Ovary (tissue), 9 donors: ENCODE measurements around the gene TMIGD3. TPM values are rescaled to one million over a fixed set of nuclear protein-coding genes. Genes with fewer than 3 reads are reported as not detected.
A peak's percentile ranks its signal among the peaks of the same experiment; 100 is the strongest.

Source experiments
- DNase-seq, 5 donors: peaks; one replicate each; pipeline ENCODE4 v3.0.0-alpha.2; 2019 to 2020
- H3K27ac ChIP-seq, 2 donors: fragments of 200-600 bp; one replicate each; pipeline versions ENCODE4 v1.5.1 to v1.8.0; 2019 to 2022
- H3K27me3 ChIP-seq: fragments of 200-600 bp; one replicate; pipeline ENCODE4 v1.8.0; 2022
- H3K36me3 ChIP-seq: fragments of 200-600 bp; sonication (generic); one replicate; pipeline ENCODE4 v1.5.1; 2019
- H3K4me1 ChIP-seq: one replicate; pipeline ENCODE4 v1.8.1; 2013; ENCODE audit warnings: mild to moderate bottlenecking, moderate library complexity; ENCODE audit not compliant: insufficient read depth
- H3K4me3 ChIP-seq: fragments of 200-600 bp; sonication (generic); one replicate; pipeline ENCODE4 v1.5.1; 2017
- H3K9me3 ChIP-seq, 2 donors: fragments of 200-600 bp in 1 of 2; sonication (generic) in 1 of 2; one replicate each; pipeline versions ENCODE4 v1.5.1 to v1.8.1; 2013 to 2019; ENCODE audit warnings: mild to moderate bottlenecking in 1 of 2, moderate library complexity in 1 of 2
- CTCF ChIP-seq, 3 donors: fragments of 450-650 bp in 2 of 3; fragments of 200-600 bp in 1 of 3; IDR thresholded peaks; one replicate each; pipeline versions ENCODE4 v1.5.1 to v1.8.0; 2016 to 2022; ENCODE audit warnings: antibody characterized with exemption in 3 of 3, mild to moderate bottlenecking in 1 of 3
- EP300 ChIP-seq: sonication (generic); formaldehyde crosslinking; IDR thresholded peaks from one replicate; pipeline ENCODE4 v1.6.1; 2017; ENCODE audit warnings: antibody characterized with exemption
- POLR2A ChIP-seq: fragments of 450-650 bp; IDR thresholded peaks from one replicate; pipeline ENCODE4 v1.6.1; 2017; ENCODE audit warnings: antibody characterized with exemption, mild to moderate bottlenecking, moderate library complexity
- WGBS, 3 donors: extraction: QIAGEN DNeasy Blood & Tissue Kit in 1 of 3; methylation state at CpG; one replicate each; pipeline versions ENCODE4 v1.1.5 to v1.1.7; 2013 to 2017; 5-methylcytosine and 5-hydroxymethylcytosine counted together
- intact Hi-C, 4 donors: fragments of 100-400 bp; cut with DNase I; formaldehyde crosslinking; loops; one replicate each; pipeline versions ENCODE4 v1.11.0 to v1.15.1; 2022 to 2023
- polyA plus RNA-seq, 2 donors: library from polyadenylated mRNA; stranded (reverse); fragments of 200-250 nt in 1 of 2; fragments of 350-450 nt in 1 of 2; fragmentation: Illumina TruSeq in 1 of 2; extraction: RNeasy Lipid Tissue Mini Kit (QIAGEN cat#74804) in 1 of 2; gene quantifications; one replicate each; pipeline ENCODE4 v1.2.3, GENCODE V29; 2013 to 2014
- total RNA-seq, 7 donors: library from RNA; depleted of rRNA in 2 of 7; stranded (reverse); fragments of >200 nt in 2 of 7; fragmentation: NEBNext Ultra II Directional in 3 of 7; extraction: Animal tissue kit (Norgen Biotek cat#: 25700) in 3 of 7; gene quantifications; one replicate each; pipeline versions ENCODE4 v1.1.0 to v1.2.4, GENCODE V29; 2016 to 2023
- donor health status: DM: no; HTN: no; CAD: no; lungs with moderate emphysema.
- donor health status: DM: no; HTN: no; CAD: no.
- donor health status: Bipolar disorder and iron deficiency.
- donor health status: DM: yes; HTN: yes; CAD: no.
- donor health status: DM: no; HTN: no; CAD: no.
- donor health status: DM: yes; HTN: yes; CAD: no.

Gene TMIGD3
- total and polyA plus RNA-seq, 9 donors = 0.78 to 3.2 (median 2.6) TPM; not detected in 2

- Histone ChIP-seq H3K27ac (no peak overlapping the region), H3K4me1 (peaks cover 11% of the 10 kb centered on the region), H3K4me3 (peak overlapping the region; percentile 97), H3K36me3 (no peaks in the 10 kb centered on the region), H3K9me3 (no peaks in the 10 kb centered on the region), H3K27me3 (no peaks in the 10 kb centered on the region)
- intact Hi-C loops = no loop called here
- no peak for DNase-seq
- WGBS, 3 donors = 73 to 76% (median 75%) methylated on average over 4 of the region's 4 CpGs
- no peak for TF ChIP-seq POLR2A
- no peak for TF ChIP-seq EP300
- TF ChIP-seq CTCF (IDR thresholded peaks at IDR 0.05) = no peak
Measured at GRCh38 chr1:111446967-111447892, 56.2 kb downstream of the TMIGD3 start.

GRCh38 chr1:111446546-111446945 is 56.9 kb downstream of the TMIGD3 start:
- Histone ChIP-seq H3K9me3 (no peaks in the 10 kb centered on the region), H3K4me1 (peaks cover 11% of the 10 kb centered on the region), H3K27ac (no peak overlapping the region), H3K27me3 (no peaks in the 10 kb centered on the region), H3K4me3 (no peak overlapping the region), H3K36me3 (no peaks in the 10 kb centered on the region)
- no peak for TF ChIP-seq EP300
- no peak for TF ChIP-seq POLR2A
- intact Hi-C loops = no loop called here
- WGBS, 3 donors = 90 to 95% (median 93%) methylated on average over 4 of the region's 4 CpGs
- no peak for DNase-seq

DNA sequence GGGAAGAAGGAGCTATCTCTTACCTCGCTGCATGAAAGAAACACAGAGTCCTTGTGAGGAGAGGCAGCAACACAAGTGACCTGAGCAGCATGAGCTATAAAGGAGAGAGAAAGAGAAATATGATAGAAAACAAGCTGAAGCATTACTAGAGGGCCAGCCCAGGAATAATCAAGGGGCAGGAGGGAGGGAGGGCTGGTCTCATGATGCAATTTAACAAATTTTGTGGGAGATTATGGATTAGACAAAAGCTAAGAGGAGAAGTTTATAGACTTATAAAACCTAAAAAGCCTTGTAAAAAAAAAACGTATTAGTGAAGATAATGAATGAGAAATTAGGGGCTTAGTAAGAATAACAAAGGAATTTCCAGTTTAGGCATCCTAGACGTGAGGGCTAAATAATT is 59.4 kb downstream of the TMIGD3 start:
- Histone ChIP-seq H3K4me1 (peaks cover 3% of the 10 kb centered on the region), H3K27ac (no peak overlapping the region), H3K27me3 (no peaks in the 10 kb centered on the region), H3K9me3 (no peaks in the 10 kb centered on the region), H3K36me3 (no peaks in the 10 kb centered on the region), H3K4me3 (no peak overlapping the region)
- WGBS, 3 donors = 68 to 85% (median 72%) methylated on average over 3 of the region's 3 CpGs
- intact Hi-C loops = no loop called here
- no peak for TF ChIP-seq EP300
- no peak for TF ChIP-seq POLR2A
- TF ChIP-seq CTCF (IDR thresholded peaks at IDR 0.05) = no peak
- DNase-seq = no peak

DNA sequence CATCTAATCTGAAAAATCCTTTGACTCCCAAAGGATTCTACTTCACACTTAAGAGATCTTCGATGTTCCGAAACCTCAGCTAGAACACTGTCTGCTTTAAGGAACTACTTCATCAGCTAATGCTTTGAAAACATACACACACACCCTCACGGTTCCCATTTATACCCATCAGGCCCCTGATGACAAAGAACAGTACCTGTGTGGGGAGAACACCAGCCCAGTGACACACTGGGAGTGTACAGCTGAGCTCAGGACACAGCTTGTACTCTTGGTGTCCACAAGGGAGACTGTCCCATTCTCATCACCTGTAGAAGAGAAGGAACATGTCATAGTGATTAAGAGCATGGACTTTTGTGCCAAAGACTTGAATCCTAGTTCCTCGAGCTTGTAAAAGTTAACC is 61.0 kb downstream of the TMIGD3 start:
- no peak for DNase-seq
- TF ChIP-seq CTCF (IDR thresholded peaks at IDR 0.05) (no peak), POLR2A (no peak), EP300 (no peak)
- WGBS, 3 donors = 83 to 87% (median 85%) methylated on average over 4 of the region's 4 CpGs
- H3K4me3 ChIP-seq = no peak overlapping the region
- no peaks in the 10 kb centered on the region for H3K4me1 ChIP-seq
- no peak overlapping the region for H3K27ac ChIP-seq
- H3K27me3 ChIP-seq = no peaks in the 10 kb centered on the region
- no peaks in the 10 kb centered on the region for H3K9me3 ChIP-seq
- no peaks in the 10 kb centered on the region for H3K36me3 ChIP-seq
- intact Hi-C loops = no loop called here

- Histone ChIP-seq H3K4me3 (no peak overlapping the region), H3K27me3 (no peaks in the 10 kb centered on the region), H3K9me3 (no peaks in the 10 kb centered on the region), H3K36me3 (no peaks in the 10 kb centered on the region), H3K27ac (no peak overlapping the region), H3K4me1 (no peaks in the 10 kb centered on the region)
- DNase-seq = no peak
- 57 to 63% (median 59%) methylated on average over 9 of the region's 9 CpGs for WGBS, 3 donors
- no peak for TF ChIP-seq EP300
- TF ChIP-seq CTCF (IDR thresholded peaks at IDR 0.05) = no peak
- TF ChIP-seq POLR2A = no peak
- intact Hi-C loops = no loop called here
Measured at GRCh38 chr1:111441573-111442192, 61.8 kb downstream of the TMIGD3 start.
